H1 (cell line): Measurements from ENCODE around the gene EBNA1BP2. TPM values are rescaled to one million over a fixed set of nuclear protein-coding genes. Genes with fewer than 3 reads are reported as not detected.

Experiments used
- BCL11A ChIP-seq, 2 experiments: IDR thresholded peaks; one replicate each; pipeline ENCODE4 v1.6.1; 2011; ENCODE audit warnings: low read depth in 2 of 2, low read length in 2 of 2, mild to moderate bottlenecking in 2 of 2
- polyA plus RNA-seq, 7 experiments: library from polyadenylated mRNA; depleted of rRNA in 3 of 7; stranded (reverse) in 5 of 7; unstranded in 2 of 7; fragments of >200 nt in 5 of 7; fragments of 200-250 nt in 2 of 7; gene quantifications; 1 replicate in 5 of 7; 2 replicates in 1 of 7; 4 replicates in 1 of 7; pipeline versions ENCODE4 v1.2.1 to v1.2.3, GENCODE V29; 2011 to 2013; ENCODE audit warnings: missing spikeins in 2 of 7, mixed read lengths in 2 of 7
- total RNA-seq: library from RNA; stranded (reverse); fragmentation: NEBNext Ultra II Directional; extraction: Animal tissue kit (Norgen Biotek cat#: 25700); gene quantifications from 2 replicates; pipeline ENCODE4 v1.2.1, GENCODE V29; 2021

The EBNA1BP2 gene
- total and polyA plus RNA-seq, 2 of the 8 experiments (the other 6 are each of a cell fraction or from before 2014, with no cell fraction given): 31.0 to 104 TPM

- TF ChIP-seq BCL11A (IDR thresholded peaks at IDR 0.05; ENCODE audit: low read depth in 2 of 2, low read length in 2 of 2): no peak
Measured at GRCh38 chr1:43147625-43148327, 24.3 kb downstream of the EBNA1BP2 start (continued).
